Measurements from ENCODE around the gene OR6P1.

Gene OR6P1

GRCh38 chr1:158563853-158564252 is 6.5 kb downstream of the OR6P1 start:
- H3K4me2 ChIP-seq (ENCODE audit: low read length) = no peak overlapping the region
- H3K4me1 ChIP-seq (ENCODE audit: control insufficient read depth, insufficient read depth, low read length) = no peaks in the 10 kb centered on the region
- no peaks in the 10 kb centered on the region for H3K27me3 ChIP-seq (ENCODE audit: control insufficient read depth, insufficient read depth, low read length)
- H3K9me3 ChIP-seq (replicated peaks; ENCODE audit: low read length) = no peaks in the 10 kb centered on the region
- H3K36me3 ChIP-seq (ENCODE audit: insufficient read depth, low read length) = no peaks in the 10 kb centered on the region
- no peak overlapping the region for H3K9ac ChIP-seq (ENCODE audit: low read depth, low read length)
- H3K4me3 ChIP-seq (ENCODE audit: low read length) = no peak overlapping the region

- Histone ChIP-seq H3K4me2 (ENCODE audit: low read length) (no peak overlapping the region), H3K9ac (ENCODE audit: low read depth, low read length) (no peak overlapping the region), H3K4me1 (ENCODE audit: control insufficient read depth, insufficient read depth, low read length) (no peaks in the 10 kb centered on the region)
Observed at GRCh38 chr1:158559696-158560095, 10.7 kb downstream of the OR6P1 start.

DNA sequence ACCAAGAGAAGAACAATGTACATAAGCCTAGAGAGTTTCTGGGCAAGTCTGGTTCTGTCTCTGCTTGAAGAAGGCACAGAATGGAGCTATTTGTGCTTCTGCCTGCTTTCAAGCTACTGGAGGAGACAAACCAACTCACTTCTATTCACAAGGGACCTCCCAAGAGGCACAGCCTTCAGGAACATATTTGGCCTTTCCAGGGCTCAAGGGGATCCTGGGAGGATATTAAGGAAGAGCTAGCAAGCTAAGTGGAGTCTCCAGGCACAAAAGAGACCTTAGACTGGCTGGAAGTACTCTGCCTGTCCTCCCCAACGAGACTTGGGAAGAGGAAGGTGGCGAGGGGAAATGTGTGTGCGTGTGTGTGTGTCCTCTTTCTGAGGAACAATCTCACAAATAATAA is 16.0 kb downstream of the OR6P1 start, which contains the start of gene OR6Y1:
TSS of gene OR6Y1 (minus strand) at position 54 of the 400 bp plus-strand sequence. CDS start 6,300 bp downstream, outside the sequence.
- Histone ChIP-seq H3K27me3 (ENCODE audit: control insufficient read depth, insufficient read depth, low read length) (no peaks in the 10 kb centered on the region), H3K4me3 (ENCODE audit: low read length) (no peak within 1 kb of the TSS), H3K4me1 (ENCODE audit: control insufficient read depth, insufficient read depth, low read length) (no peaks in the 10 kb centered on the region), H3K9ac (ENCODE audit: low read depth, low read length) (no peak within 1 kb of the TSS), H3K4me2 (ENCODE audit: low read length) (no peak within 1 kb of the TSS), H3K36me3 (ENCODE audit: insufficient read depth, low read length) (no peaks in the 10 kb centered on the region), H3K9me3 (replicated peaks; ENCODE audit: low read length) (no peaks in the 10 kb centered on the region)

More at GRCh38 chr1:158559696-158560095, 10.7 kb downstream of the OR6P1 start:
- no peaks in the 10 kb centered on the region for H3K36me3 ChIP-seq (ENCODE audit: insufficient read depth, low read length)
- no peaks in the 10 kb centered on the region for H3K9me3 ChIP-seq (replicated peaks; ENCODE audit: low read length)
- H3K4me3 ChIP-seq (ENCODE audit: low read length) = no peak overlapping the region
- H3K27me3 ChIP-seq (ENCODE audit: control insufficient read depth, insufficient read depth, low read length) = no peaks in the 10 kb centered on the region

DNA sequence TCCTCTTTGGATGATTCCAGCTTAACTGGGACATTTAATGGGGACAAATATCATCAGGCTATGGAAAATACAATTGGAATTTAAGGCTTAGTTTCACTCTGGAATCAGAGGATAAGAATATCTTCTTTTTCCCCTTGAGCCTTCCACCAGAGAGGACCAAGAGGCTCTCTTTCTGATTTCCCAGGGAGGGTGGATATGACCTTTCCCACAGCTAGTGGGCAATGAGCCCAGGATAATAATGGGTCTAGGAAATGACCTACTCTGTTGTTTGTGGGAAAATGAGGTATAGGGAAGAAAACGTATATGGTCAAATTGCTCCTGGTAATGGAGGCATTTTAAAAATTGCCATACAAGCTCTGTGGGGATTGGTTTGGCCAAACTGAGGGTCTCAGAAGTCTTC is 18.1 kb downstream of the OR6P1 start:
- H3K27me3 ChIP-seq (ENCODE audit: control insufficient read depth, insufficient read depth, low read length) = no peaks in the 10 kb centered on the region
- no peaks in the 10 kb centered on the region for H3K36me3 ChIP-seq (ENCODE audit: insufficient read depth, low read length)
- H3K4me2 ChIP-seq (ENCODE audit: low read length) = no peak overlapping the region
- no peak overlapping the region for H3K4me3 ChIP-seq (ENCODE audit: low read length)
- H3K4me1 ChIP-seq (ENCODE audit: control insufficient read depth, insufficient read depth, low read length) = no peaks in the 10 kb centered on the region
- H3K9ac ChIP-seq (ENCODE audit: low read depth, low read length) = no peak overlapping the region
- H3K9me3 ChIP-seq (replicated peaks; ENCODE audit: low read length) = no peaks in the 10 kb centered on the region

DNA sequence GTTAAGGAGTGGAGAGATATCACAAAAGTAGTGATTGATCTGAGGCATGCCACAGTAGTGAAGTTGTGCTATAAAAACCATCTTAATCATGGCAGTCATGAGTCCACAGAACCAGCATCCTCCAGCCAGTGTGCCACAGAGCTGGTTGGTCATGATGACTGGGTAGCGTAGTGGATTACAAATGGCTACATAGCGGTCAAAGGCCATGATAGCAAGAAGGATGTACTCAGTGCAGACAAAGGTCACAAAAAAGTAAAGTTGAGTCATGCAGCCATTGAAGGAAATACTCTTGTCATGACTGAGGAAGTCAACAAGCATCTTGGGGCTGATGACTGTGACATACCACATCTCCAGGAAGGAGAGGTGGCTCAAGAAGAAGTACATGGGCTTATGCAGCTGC is 22.8 kb downstream of the OR6P1 start:
- H3K4me1 ChIP-seq (ENCODE audit: control insufficient read depth, insufficient read depth, low read length) = no peaks in the 10 kb centered on the region
- H3K9ac ChIP-seq (ENCODE audit: low read depth, low read length) = no peak overlapping the region
- H3K9me3 ChIP-seq (replicated peaks; ENCODE audit: low read length) = no peaks in the 10 kb centered on the region
- no peak overlapping the region for H3K4me2 ChIP-seq (ENCODE audit: low read length)
- H3K36me3 ChIP-seq (ENCODE audit: insufficient read depth, low read length) = no peaks in the 10 kb centered on the region
- H3K4me3 ChIP-seq (ENCODE audit: low read length) = no peak overlapping the region
- H3K27me3 ChIP-seq (ENCODE audit: control insufficient read depth, insufficient read depth, low read length) = no peaks in the 10 kb centered on the region

- no peaks in the 10 kb centered on the region for H3K36me3 ChIP-seq (ENCODE audit: insufficient read depth, low read length)
- no peak overlapping the region for H3K4me2 ChIP-seq (ENCODE audit: low read length)
- no peaks in the 10 kb centered on the region for H3K9me3 ChIP-seq (replicated peaks; ENCODE audit: low read length)
- no peak overlapping the region for H3K9ac ChIP-seq (ENCODE audit: low read depth, low read length)
- no peaks in the 10 kb centered on the region for H3K27me3 ChIP-seq (ENCODE audit: control insufficient read depth, insufficient read depth, low read length)
- no peaks in the 10 kb centered on the region for H3K4me1 ChIP-seq (ENCODE audit: control insufficient read depth, insufficient read depth, low read length)
- no peak overlapping the region for H3K4me3 ChIP-seq (ENCODE audit: low read length)
Observed at GRCh38 chr1:158537609-158538008, 32.8 kb downstream of the OR6P1 start.

DNA sequence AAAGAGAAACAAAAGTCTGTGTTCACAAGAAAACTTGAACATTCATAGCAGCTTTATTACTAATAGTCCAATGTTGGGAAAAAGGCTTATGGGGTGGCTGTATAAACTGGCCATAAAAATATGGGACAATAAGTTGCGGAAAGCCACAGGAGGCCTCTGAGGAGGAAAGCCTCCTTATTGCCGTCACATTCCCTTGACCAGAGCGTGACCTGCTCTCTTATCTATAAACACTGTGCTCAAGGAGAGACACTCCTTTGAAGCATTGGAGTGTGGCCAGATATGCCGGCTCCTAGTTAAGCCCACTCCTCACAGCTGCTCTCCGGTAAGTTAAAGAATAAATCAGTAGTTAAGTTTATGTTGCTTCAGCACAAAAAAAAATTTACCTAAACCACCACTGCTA is 35.9 kb downstream of the OR6P1 start:
- no peak overlapping the region for H3K4me3 ChIP-seq (ENCODE audit: low read length)
- no peaks in the 10 kb centered on the region for H3K36me3 ChIP-seq (ENCODE audit: insufficient read depth, low read length)
- H3K9me3 ChIP-seq (replicated peaks; ENCODE audit: low read length) = no peaks in the 10 kb centered on the region
- no peak overlapping the region for H3K9ac ChIP-seq (ENCODE audit: low read depth, low read length)
- no peak overlapping the region for H3K4me2 ChIP-seq (ENCODE audit: low read length)
- no peaks in the 10 kb centered on the region for H3K27me3 ChIP-seq (ENCODE audit: control insufficient read depth, insufficient read depth, low read length)
- H3K4me1 ChIP-seq (ENCODE audit: control insufficient read depth, insufficient read depth, low read length) = no peaks in the 10 kb centered on the region

DNA sequence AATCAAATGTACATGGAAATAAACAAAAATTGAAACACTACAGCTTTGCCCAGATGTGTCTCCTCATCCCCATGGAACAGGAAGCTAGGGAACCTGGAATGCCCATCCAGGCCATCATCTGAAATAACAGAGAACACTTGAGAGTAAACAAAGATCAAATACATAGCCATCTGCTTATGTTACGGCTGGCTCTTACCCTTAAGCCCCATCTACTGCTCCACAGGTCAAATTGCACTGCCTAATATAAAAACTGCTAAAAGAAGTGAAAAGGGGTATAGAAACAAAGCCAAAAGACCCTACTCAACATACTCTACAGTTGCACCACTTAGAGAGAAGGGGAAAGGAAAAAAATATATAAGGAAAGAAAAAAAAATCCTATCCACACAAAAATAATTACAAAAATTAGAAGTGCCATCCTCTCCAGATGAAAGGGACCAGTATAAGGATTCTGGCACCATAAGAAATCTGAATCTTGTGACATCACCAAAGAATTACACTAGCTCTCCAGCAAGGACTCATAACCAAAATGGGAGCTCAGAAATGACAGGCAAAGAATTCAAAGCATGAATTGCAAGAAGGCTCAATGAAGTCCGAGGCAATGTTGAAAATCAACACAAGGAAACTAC is 43.1 kb downstream of the OR6P1 start:
- H3K9ac ChIP-seq (ENCODE audit: low read depth, low read length) = no peak overlapping the region
- H3K27me3 ChIP-seq (ENCODE audit: control insufficient read depth, insufficient read depth, low read length) = no peaks in the 10 kb centered on the region
- H3K4me3 ChIP-seq (ENCODE audit: low read length) = no peak overlapping the region
- no peak overlapping the region for H3K4me2 ChIP-seq (ENCODE audit: low read length)
- no peaks in the 10 kb centered on the region for H3K9me3 ChIP-seq (replicated peaks; ENCODE audit: low read length)
- no peaks in the 10 kb centered on the region for H3K4me1 ChIP-seq (ENCODE audit: control insufficient read depth, insufficient read depth, low read length)
- H3K36me3 ChIP-seq (ENCODE audit: insufficient read depth, low read length) = no peaks in the 10 kb centered on the region

DNA sequence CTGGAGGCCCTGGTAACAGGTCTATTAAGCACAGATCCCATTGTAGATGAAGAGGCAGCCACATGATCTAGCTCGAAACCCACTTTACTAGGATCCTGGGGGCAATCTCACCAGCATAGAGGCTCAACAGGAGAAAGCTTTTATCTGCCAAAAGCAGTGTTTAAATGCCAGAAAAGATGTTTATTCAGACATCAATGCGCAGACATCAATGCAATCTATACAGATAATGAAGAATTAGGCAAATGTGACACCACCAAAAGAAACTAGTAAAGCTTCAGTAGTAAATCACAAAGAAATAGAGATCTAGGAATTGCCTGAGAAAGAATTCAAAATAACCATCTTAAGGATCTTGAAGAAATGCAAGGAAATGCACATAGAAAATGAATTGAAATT is 48.7 kb downstream of the OR6P1 start:
- Histone ChIP-seq H3K9ac (ENCODE audit: low read depth, low read length) (no peak overlapping the region), H3K4me3 (ENCODE audit: low read length) (no peak overlapping the region), H3K27me3 (ENCODE audit: control insufficient read depth, insufficient read depth, low read length) (no peaks in the 10 kb centered on the region), H3K9me3 (replicated peaks; ENCODE audit: low read length) (no peaks in the 10 kb centered on the region), H3K36me3 (ENCODE audit: insufficient read depth, low read length) (no peaks in the 10 kb centered on the region), H3K4me1 (ENCODE audit: control insufficient read depth, insufficient read depth, low read length) (no peaks in the 10 kb centered on the region), H3K4me2 (ENCODE audit: low read length) (no peak overlapping the region)

- Histone ChIP-seq H3K4me3 (ENCODE audit: low read length) (no peak overlapping the region), H3K36me3 (ENCODE audit: insufficient read depth, low read length) (no peaks in the 10 kb centered on the region), H3K4me1 (ENCODE audit: control insufficient read depth, insufficient read depth, low read length) (no peaks in the 10 kb centered on the region), H3K27me3 (ENCODE audit: control insufficient read depth, insufficient read depth, low read length) (no peaks in the 10 kb centered on the region), H3K9ac (ENCODE audit: low read depth, low read length) (no peak overlapping the region), H3K4me2 (ENCODE audit: low read length) (no peak overlapping the region), H3K9me3 (replicated peaks; ENCODE audit: low read length) (no peaks in the 10 kb centered on the region)
Observed at GRCh38 chr1:158520955-158521665, 49.3 kb downstream of the OR6P1 start.

DNA sequence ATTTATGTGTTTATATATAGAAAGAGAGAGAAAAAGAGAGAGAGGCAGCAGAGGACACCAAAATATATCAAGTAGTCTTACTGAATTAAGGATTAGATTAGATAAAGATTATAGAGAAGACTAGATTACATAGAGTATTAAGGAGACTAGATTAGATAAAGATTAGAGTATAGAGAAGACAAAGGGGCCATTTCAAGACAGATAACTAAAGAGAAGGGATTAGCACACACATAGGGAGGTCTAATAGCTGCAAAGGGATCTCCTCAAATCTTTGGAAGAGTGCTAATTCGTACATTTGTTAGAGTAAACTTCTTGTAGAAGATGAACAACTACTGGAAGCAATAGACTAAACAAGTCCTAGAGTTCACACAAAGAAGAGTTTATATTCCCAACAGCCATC is 50.4 kb downstream of the OR6P1 start:
- Histone ChIP-seq H3K36me3 (ENCODE audit: insufficient read depth, low read length) (no peaks in the 10 kb centered on the region), H3K9me3 (replicated peaks; ENCODE audit: low read length) (no peaks in the 10 kb centered on the region), H3K9ac (ENCODE audit: low read depth, low read length) (no peak overlapping the region), H3K4me3 (ENCODE audit: low read length) (no peak overlapping the region), H3K4me2 (ENCODE audit: low read length) (no peak overlapping the region), H3K27me3 (ENCODE audit: control insufficient read depth, insufficient read depth, low read length) (no peaks in the 10 kb centered on the region), H3K4me1 (ENCODE audit: control insufficient read depth, insufficient read depth, low read length) (no peaks in the 10 kb centered on the region)

DNA sequence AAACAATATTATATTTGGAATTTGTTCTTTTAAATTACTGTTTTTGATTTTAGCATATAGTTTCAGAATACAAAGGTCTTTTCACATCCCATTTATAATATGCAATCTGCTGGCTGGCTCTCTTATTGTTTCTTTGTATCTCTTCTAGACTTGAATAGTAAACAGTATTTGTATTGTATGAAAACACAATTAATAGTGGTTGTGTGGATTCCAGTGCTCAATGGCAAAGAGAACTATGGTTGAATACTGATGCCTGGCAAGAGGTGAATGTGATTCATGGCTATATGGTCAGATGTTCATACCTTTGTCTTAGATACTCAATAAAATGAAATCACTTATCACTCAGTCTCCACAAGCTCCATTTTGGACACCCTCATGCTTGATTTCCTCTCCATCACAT is 53.4 kb downstream of the OR6P1 start:
- Histone ChIP-seq H3K9me3 (replicated peaks; ENCODE audit: low read length) (no peaks in the 10 kb centered on the region), H3K4me3 (ENCODE audit: low read length) (no peak overlapping the region), H3K4me2 (ENCODE audit: low read length) (no peak overlapping the region), H3K36me3 (ENCODE audit: insufficient read depth, low read length) (no peaks in the 10 kb centered on the region), H3K27me3 (ENCODE audit: control insufficient read depth, insufficient read depth, low read length) (no peaks in the 10 kb centered on the region), H3K4me1 (ENCODE audit: control insufficient read depth, insufficient read depth, low read length) (no peaks in the 10 kb centered on the region), H3K9ac (ENCODE audit: low read depth, low read length) (no peak overlapping the region)
